Measurements from ENCODE around the gene RHBDL3. TPM values are rescaled to one million over a fixed set of nuclear protein-coding genes. Genes with fewer than 3 reads are reported as not detected.

Gene RHBDL3
- total RNA-seq, 1 experiment from 2014 or later: 13.2 TPM

- Mint-ChIP-seq H3K27me3 (ENCODE audit: low read depth) (no peaks in the 10 kb centered on the region), H3K4me1 (peaks cover 3% of the 10 kb centered on the region; the same call in 1 of the 2 replicates), H3K36me3 (peaks cover 78% of the 10 kb centered on the region), H3K4me3 (no peak overlapping the region), H3K9me3 (no peaks in the 10 kb centered on the region), H3K27ac (no peak overlapping the region)
- ChIA-PET POLR2A (no interaction called here), CTCF (no interaction called here)
- DNase-seq (ENCODE audit: low spot score): no peak
- ATAC-seq: no peak
- no peak for TF ChIP-seq ZNF396 (CRISPR knock-in tag; IDR thresholded peaks at IDR 0.05; ENCODE audit: borderline replicate concordance)
- TF ChIP-seq AR (CRISPR knock-in tag; IDR thresholded peaks at IDR 0.05): no peak
- no peak for TF ChIP-seq ZNF512 (CRISPR knock-in tag; IDR thresholded peaks at IDR 0.05; ENCODE audit: borderline replicate concordance)
Measured at GRCh38 chr17:32361270-32361669, 95.6 kb downstream of the RHBDL3 start.

GRCh38 chr17:32370426-32370825 lies 104.8 kb downstream of the RHBDL3 start:
- CTCF ChIA-PET: interaction anchor here (2.5 kb wide), 1 partner anchor 74 kb away, joined by 9 read pairs; the partner anchor contains the start of gene PSMD11
- no peak for ATAC-seq
- DNase-seq (ENCODE audit: low spot score): no peak
- POLR2A ChIA-PET: no interaction called here
- peaks cover 87% of the 10 kb centered on the region for H3K36me3 Mint-ChIP-seq
- peak overlapping the region; percentile 31; the same call in 1 of the 2 replicates for H3K27ac Mint-ChIP-seq
- no peaks in the 10 kb centered on the region for H3K4me1 Mint-ChIP-seq
- no peak overlapping the region for H3K4me3 Mint-ChIP-seq
- H3K9me3 Mint-ChIP-seq: no peaks in the 10 kb centered on the region
- H3K27me3 Mint-ChIP-seq (ENCODE audit: low read depth): no peaks in the 10 kb centered on the region
- TF ChIP-seq E2F4 (CRISPR knock-in tag; IDR thresholded peaks at IDR 0.05; ENCODE audit: borderline replicate concordance, low read depth): no peak
- TF ChIP-seq IRF2 (CRISPR knock-in tag; IDR thresholded peaks at IDR 0.05; ENCODE audit: borderline replicate concordance, low read depth): no peak
- no peak for TF ChIP-seq SMAD4 (CRISPR knock-in tag; IDR thresholded peaks at IDR 0.05)
- no peak for TF ChIP-seq ZNF416 (CRISPR knock-in tag; IDR thresholded peaks at IDR 0.05)
- no peak for TF ChIP-seq NR3C1 (CRISPR knock-in tag; conservative IDR thresholded peaks at IDR 0.05; ENCODE audit: low read depth)
- TF ChIP-seq RELA (CRISPR knock-in tag; IDR thresholded peaks at IDR 0.05; ENCODE audit: borderline replicate concordance): no peak
- TF ChIP-seq KAT7 (CRISPR knock-in tag; IDR thresholded peaks at IDR 0.05; ENCODE audit: borderline replicate concordance): no peak
- no peak for TF ChIP-seq ESRRA (CRISPR knock-in tag; IDR thresholded peaks at IDR 0.05; ENCODE audit: borderline replicate concordance)
- TF ChIP-seq ZNF281 (CRISPR knock-in tag; IDR thresholded peaks at IDR 0.05): no peak
- TF ChIP-seq ATF6 (CRISPR knock-in tag; IDR thresholded peaks at IDR 0.05): no peak
- TF ChIP-seq ATF2 (CRISPR knock-in tag; IDR thresholded peaks at IDR 0.05; ENCODE audit: borderline replicate concordance, low read depth): no peak
- no peak for TF ChIP-seq MXD4 (CRISPR knock-in tag; IDR thresholded peaks at IDR 0.05; ENCODE audit: borderline replicate concordance)
- no peak for TF ChIP-seq ERG (CRISPR knock-in tag; IDR thresholded peaks at IDR 0.05)
- no peak for TF ChIP-seq USF2 (CRISPR knock-in tag; IDR thresholded peaks at IDR 0.05)
- no peak for TF ChIP-seq ATF1 (CRISPR knock-in tag; IDR thresholded peaks at IDR 0.05)
- no peak for TF ChIP-seq ZNF317 (CRISPR knock-in tag; IDR thresholded peaks at IDR 0.05; ENCODE audit: borderline replicate concordance, low read depth)
- TF ChIP-seq HMGA2 (CRISPR knock-in tag; IDR thresholded peaks at IDR 0.05): no peak
- TF ChIP-seq NR1H2 (CRISPR knock-in tag; IDR thresholded peaks at IDR 0.05): no peak
